K562 (cell line): ENCODE measurements around the gene RNF135. TPM values are rescaled to one million over a fixed set of nuclear protein-coding genes. Genes with fewer than 3 reads are reported as not detected.

Source experiments
- CEBPG ChIP-seq, 3 experiments: fragments of 200-800 bp in 1 of 3; sonication (Bioruptor generic) in 1 of 3; sonication (generic) in 1 of 3; formaldehyde crosslinking in 1 of 3; IDR thresholded peaks in 2 of 3; conservative IDR thresholded peaks in 1 of 3; 2 replicates each; pipeline versions ENCODE4 v1.6.1 to v1.8.0; 2016 to 2022; ENCODE audit warnings: missing compliant biosample characterization in 2 of 3, missing genetic modification characterization in 2 of 3, mild to moderate bottlenecking in 1 of 3, missing genetic modification reagents in 1 of 3
- L3MBTL2 ChIP-seq: fragments of 450-650 bp; IDR thresholded peaks from 2 replicates; pipeline ENCODE4 v1.6.1; 2016; ENCODE audit warnings: mild to moderate bottlenecking, moderate library complexity
- RNF2 ChIP-seq: sonication (generic); IDR thresholded peaks from 2 replicates; pipeline ENCODE4 v1.6.1; 2016
- SMAD3 ChIP-seq: fragments of 450-650 bp; formaldehyde crosslinking; conservative IDR thresholded peaks from 2 replicates; pipeline ENCODE4 v1.4.0; 2020; ENCODE audit warnings: mild to moderate bottlenecking
- XRCC3 ChIP-seq: fragments of 450-650 bp; IDR thresholded peaks from 2 replicates; pipeline ENCODE4 v1.6.1; 2017; ENCODE audit warnings: mild to moderate bottlenecking, moderate library complexity
- ZBTB40 ChIP-seq, 2 experiments: fragments of 450-650 bp in 1 of 2; sonication (generic) in 1 of 2; formaldehyde crosslinking in 1 of 2; IDR thresholded peaks; 2 replicates each; pipeline versions ENCODE4 v1.7.1 to v1.9.0; 2016 to 2022; ENCODE audit warnings: inconsistent platforms in 1 of 2, mild to moderate bottlenecking in 1 of 2, missing genetic modification reagents in 1 of 2
- ZNF512 ChIP-seq: IDR thresholded peaks from 2 replicates; pipeline ENCODE4 v1.6.1; 2016; ENCODE audit warnings: missing genetic modification characterization, missing compliant biosample characterization
- polyA plus RNA-seq, 8 experiments: library from polyadenylated mRNA; depleted of rRNA in 4 of 8; stranded (reverse) in 5 of 8; unstranded in 3 of 8; fragments of >200 nt; fragmentation: Nextera tagmentation in 2 of 8; fragmentation: Illumina TruSeq in 1 of 8; extraction: Ambion mirVana in 2 of 8; extraction: Trizol in 1 of 8; gene quantifications; 2 replicates each; pipeline versions ENCODE4 v1.2.1 to v1.2.3, GENCODE V29; 2011 to 2014; ENCODE audit warnings: inconsistent platforms in 1 of 8, missing spikeins in 1 of 8
- total RNA-seq, 7 experiments: library from RNA; depleted of rRNA in 6 of 7; stranded (reverse); fragments of >200 nt in 6 of 7; fragmentation: Illumina TruSeq in 2 of 7; extraction: Trizol in 2 of 7; gene quantifications; 2 replicates each; pipeline versions ENCODE4 v1.2.1 to v1.2.3, GENCODE V29; 2011 to 2021; ENCODE audit warnings: low replicate concordance in 1 of 7

Gene RNF135
- total and polyA plus RNA-seq, 9 of the 15 experiments (the other 6 are each of a cell fraction or from before 2014, with no cell fraction given) = 0.08 TPM; not detected in 8

GRCh38 chr17:30939051-30939689 is 31.7 kb upstream of the RNF135 start (continued):
- TF ChIP-seq ZBTB40 (IDR thresholded peaks at IDR 0.05) = 0 out of 2 replicates have a peak, but pooled peaks have one; percentile 31
- TF ChIP-seq ZBTB40 (CRISPR knock-in tag; IDR thresholded peaks at IDR 0.05) = no peak
- TF ChIP-seq CEBPG (CRISPR knock-in tag; IDR thresholded peaks at IDR 0.05) = no peak
- TF ChIP-seq CEBPG (tag; conservative IDR thresholded peaks at IDR 0.05 in 1 of 2, IDR thresholded peaks at IDR 0.05 in 1 of 2) = no peak
- 0 out of 2 replicates have a peak, but pooled peaks have one; percentile 24 for TF ChIP-seq ZNF512
- peak; percentile 34; the same call in 1 of the 2 replicates for TF ChIP-seq L3MBTL2
- TF ChIP-seq XRCC3 = no peak
- TF ChIP-seq RNF2 = no peak
- TF ChIP-seq SMAD3 (CRISPR knock-in tag) = no peak
